Uterus (tissue), 4 donors: ENCODE measurements around the gene P2RY1. TPM values are rescaled to one million over a fixed set of nuclear protein-coding genes. Genes with fewer than 3 reads are reported as not detected.

Source experiments
- DNase-seq, 2 donors: peaks; one replicate each; pipeline ENCODE4 v3.0.0-alpha.2; 2019 to 2020
- H3K27ac ChIP-seq, 2 donors: fragments of 200-600 bp; sonication (generic); 1 replicate in 1 of 2; 2 replicates in 1 of 2; pipeline ENCODE4 v1.5.1; 2016 to 2018
- H3K27me3 ChIP-seq, 2 donors: fragments of 200-600 bp; sonication (generic); one replicate each; pipeline ENCODE4 v1.5.1; 2018 to 2019; ENCODE audit warnings: control low read depth in 1 of 2
- H3K36me3 ChIP-seq, 2 donors: fragments of 200-600 bp; sonication (generic); one replicate each; pipeline ENCODE4 v1.5.1; 2019; ENCODE audit warnings: control low read depth in 1 of 2
- H3K4me1 ChIP-seq, 2 donors: fragments of 200-600 bp; sonication (generic); one replicate each; pipeline ENCODE4 v1.5.1; 2018 to 2019; ENCODE audit warnings: control low read depth in 1 of 2
- H3K4me3 ChIP-seq, 2 donors: fragments of 200-600 bp; sonication (generic); 1 replicate in 1 of 2; 2 replicates in 1 of 2; pipeline ENCODE4 v1.5.1; 2018 to 2019; ENCODE audit warnings: mild to moderate bottlenecking in 1 of 2
- H3K9me3 ChIP-seq, 2 donors: fragments of 200-600 bp; sonication (generic); one replicate each; pipeline ENCODE4 v1.5.1; 2019; ENCODE audit warnings: control low read depth in 1 of 2
- CTCF ChIP-seq, 4 experiments: fragments of 200-600 bp in 2 of 4; fragments of 450-650 bp in 2 of 4; sonication (generic) in 2 of 4; IDR thresholded peaks; one replicate each; pipeline ENCODE4 v1.5.1; 2016 to 2019; ENCODE audit warnings: antibody characterized with exemption in 4 of 4, mild to moderate bottlenecking in 2 of 4, moderate library complexity in 1 of 4
- POLR2A ChIP-seq, 2 donors: fragments of 450-650 bp; IDR thresholded peaks; one replicate each; pipeline ENCODE4 v1.6.1; 2016; ENCODE audit warnings: antibody characterized with exemption in 2 of 2, mild to moderate bottlenecking in 1 of 2, moderate library complexity in 1 of 2
- intact Hi-C: fragments of 100-400 bp; cut with DNase I; formaldehyde crosslinking; loops from one replicate; pipeline ENCODE4 v1.15.1; 2023; ENCODE audit warnings: low total_unique reads
- total RNA-seq, 4 donors: library from RNA; depleted of rRNA in 3 of 4; stranded (reverse); fragments of >200 nt in 3 of 4; gene quantifications; one replicate each; pipeline versions ENCODE4 v1.1.0 to v1.2.4, GENCODE V29; 2014 to 2023
- donor health status: DM: yes; HTN: yes; CAD: no.

The P2RY1 gene
- total RNA-seq, 4 donors from 2014 or later = 4.9 to 30.7 (median 13.8) TPM

GRCh38 chr3:152849996-152850578 is 15.2 kb downstream of the P2RY1 start:
- Histone ChIP-seq H3K27me3 (no peaks in the 10 kb centered on the region), H3K4me1 (no peaks in the 10 kb centered on the region), H3K9me3 (no peaks in the 10 kb centered on the region), H3K27ac (no peak overlapping the region), H3K36me3 (no peaks in the 10 kb centered on the region), H3K4me3 (no peak overlapping the region)
- TF ChIP-seq POLR2A (IDR thresholded peaks at IDR 0.05) (no peak), CTCF (IDR thresholded peaks at IDR 0.05) (no peak)
- intact Hi-C loops = no loop called here
- no peak for DNase-seq

GRCh38 chr3:152853196-152853595 is 18.3 kb downstream of the P2RY1 start:
- no peak overlapping the region for H3K27ac ChIP-seq
- no peaks in the 10 kb centered on the region for H3K4me1 ChIP-seq
- no peaks in the 10 kb centered on the region for H3K36me3 ChIP-seq
- TF ChIP-seq CTCF (IDR thresholded peaks at IDR 0.05) = no peak
- TF ChIP-seq POLR2A (IDR thresholded peaks at IDR 0.05) = no peak
- DNase-seq = no peak
- H3K9me3 ChIP-seq = no peaks in the 10 kb centered on the region
- no peak overlapping the region for H3K4me3 ChIP-seq
- H3K27me3 ChIP-seq = no peaks in the 10 kb centered on the region
- intact Hi-C loops = no loop called here

GRCh38 chr3:152857082-152857481 is 22.2 kb downstream of the P2RY1 start:
- Histone ChIP-seq H3K9me3 (no peaks in the 10 kb centered on the region), H3K27me3 (no peaks in the 10 kb centered on the region), H3K36me3 (no peaks in the 10 kb centered on the region), H3K4me3 (no peak overlapping the region), H3K4me1 (no peaks in the 10 kb centered on the region), H3K27ac (no peak overlapping the region)
- intact Hi-C loops = no loop called here
- no peak for TF ChIP-seq CTCF (IDR thresholded peaks at IDR 0.05)
- TF ChIP-seq POLR2A (IDR thresholded peaks at IDR 0.05) = no peak
- DNase-seq = no peak

GRCh38 chr3:152858170-152858800 is 23.4 kb downstream of the P2RY1 start:
- intact Hi-C loops = no loop called here
- Histone ChIP-seq H3K9me3 (no peaks in the 10 kb centered on the region), H3K27ac (no peak overlapping the region), H3K4me1 (no peaks in the 10 kb centered on the region), H3K36me3 (no peaks in the 10 kb centered on the region), H3K27me3 (no peaks in the 10 kb centered on the region), H3K4me3 (no peak overlapping the region)
- no peak for TF ChIP-seq CTCF (IDR thresholded peaks at IDR 0.05)
- no peak for DNase-seq

- no peaks in the 10 kb centered on the region for H3K9me3 ChIP-seq
- TF ChIP-seq CTCF (IDR thresholded peaks at IDR 0.05) (no peak), POLR2A (IDR thresholded peaks at IDR 0.05) (no peak)
Measured at GRCh38 chr3:152860736-152861135, 25.8 kb downstream of the P2RY1 start.

More at GRCh38 chr3:152860736-152861135, 25.8 kb downstream of the P2RY1 start:
- Histone ChIP-seq H3K36me3 (no peaks in the 10 kb centered on the region), H3K27me3 (no peaks in the 10 kb centered on the region), H3K4me3 (no peak overlapping the region), H3K27ac (no peak overlapping the region), H3K4me1 (no peaks in the 10 kb centered on the region)
- intact Hi-C loops = no loop called here
- DNase-seq = no peak
